Prostate gland (tissue), 2 donors: ENCODE results near the gene SPATA24.

Experiments
- POLR2A ChIP-seq: fragments of 450-650 bp; IDR thresholded peaks from one replicate; pipeline ENCODE4 v1.6.1; 2016; ENCODE audit warnings: antibody characterized with exemption, mild to moderate bottlenecking
- POLR2AphosphoS5 ChIP-seq: sonication (generic); formaldehyde crosslinking; IDR thresholded peaks from one replicate; pipeline ENCODE4 v1.6.1; 2017; ENCODE audit warnings: antibody characterized with exemption
- TF ChIP-seq, protein P1 (sequence below), 4 experiments: fragments of 200-600 bp in 2 of 4; fragments of 450-650 bp in 2 of 4; sonication (generic) in 2 of 4; IDR thresholded peaks; 1 replicate in 3 of 4; 2 replicates in 1 of 4; pipeline ENCODE4 v1.5.1; 2016 to 2019; ENCODE audit warnings: antibody characterized with exemption in 4 of 4, mild to moderate bottlenecking in 2 of 4, moderate library complexity in 2 of 4

- TF ChIP-seq POLR2AphosphoS5, result no peak
- TF ChIP-seq, protein P1, sequence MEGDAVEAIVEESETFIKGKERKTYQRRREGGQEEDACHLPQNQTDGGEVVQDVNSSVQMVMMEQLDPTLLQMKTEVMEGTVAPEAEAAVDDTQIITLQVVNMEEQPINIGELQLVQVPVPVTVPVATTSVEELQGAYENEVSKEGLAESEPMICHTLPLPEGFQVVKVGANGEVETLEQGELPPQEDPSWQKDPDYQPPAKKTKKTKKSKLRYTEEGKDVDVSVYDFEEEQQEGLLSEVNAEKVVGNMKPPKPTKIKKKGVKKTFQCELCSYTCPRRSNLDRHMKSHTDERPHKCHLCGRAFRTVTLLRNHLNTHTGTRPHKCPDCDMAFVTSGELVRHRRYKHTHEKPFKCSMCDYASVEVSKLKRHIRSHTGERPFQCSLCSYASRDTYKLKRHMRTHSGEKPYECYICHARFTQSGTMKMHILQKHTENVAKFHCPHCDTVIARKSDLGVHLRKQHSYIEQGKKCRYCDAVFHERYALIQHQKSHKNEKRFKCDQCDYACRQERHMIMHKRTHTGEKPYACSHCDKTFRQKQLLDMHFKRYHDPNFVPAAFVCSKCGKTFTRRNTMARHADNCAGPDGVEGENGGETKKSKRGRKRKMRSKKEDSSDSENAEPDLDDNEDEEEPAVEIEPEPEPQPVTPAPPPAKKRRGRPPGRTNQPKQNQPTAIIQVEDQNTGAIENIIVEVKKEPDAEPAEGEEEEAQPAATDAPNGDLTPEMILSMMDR (IDR thresholded peaks at IDR 0.05), result no peak
- no peak for TF ChIP-seq POLR2A
Observed at GRCh38 chr5:139390639-139391569, 13.0 kb downstream of the SPATA24 start.
